ENCODE data around the gene KRTAP10-7.

- TF ChIP-seq, protein P1, sequence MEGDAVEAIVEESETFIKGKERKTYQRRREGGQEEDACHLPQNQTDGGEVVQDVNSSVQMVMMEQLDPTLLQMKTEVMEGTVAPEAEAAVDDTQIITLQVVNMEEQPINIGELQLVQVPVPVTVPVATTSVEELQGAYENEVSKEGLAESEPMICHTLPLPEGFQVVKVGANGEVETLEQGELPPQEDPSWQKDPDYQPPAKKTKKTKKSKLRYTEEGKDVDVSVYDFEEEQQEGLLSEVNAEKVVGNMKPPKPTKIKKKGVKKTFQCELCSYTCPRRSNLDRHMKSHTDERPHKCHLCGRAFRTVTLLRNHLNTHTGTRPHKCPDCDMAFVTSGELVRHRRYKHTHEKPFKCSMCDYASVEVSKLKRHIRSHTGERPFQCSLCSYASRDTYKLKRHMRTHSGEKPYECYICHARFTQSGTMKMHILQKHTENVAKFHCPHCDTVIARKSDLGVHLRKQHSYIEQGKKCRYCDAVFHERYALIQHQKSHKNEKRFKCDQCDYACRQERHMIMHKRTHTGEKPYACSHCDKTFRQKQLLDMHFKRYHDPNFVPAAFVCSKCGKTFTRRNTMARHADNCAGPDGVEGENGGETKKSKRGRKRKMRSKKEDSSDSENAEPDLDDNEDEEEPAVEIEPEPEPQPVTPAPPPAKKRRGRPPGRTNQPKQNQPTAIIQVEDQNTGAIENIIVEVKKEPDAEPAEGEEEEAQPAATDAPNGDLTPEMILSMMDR (IDR thresholded peaks at IDR 0.05) = no peak
- TF ChIP-seq POLR2A (IDR thresholded peaks at IDR 0.05) = no peak
Measured at GRCh38 chr21:44579056-44579832, 21.2 kb upstream of the KRTAP10-7 start.
